Caco-2 (cell line): Measurements from ENCODE around the gene UXS1. TPM values are rescaled to one million over a fixed set of nuclear protein-coding genes. Genes with fewer than 3 reads are reported as not detected.

Experiments
- BruUV-seq: library from RNA; stranded (reverse); fragments of 400-500 nt; replicated peaks from 2 replicates; lab custom pipeline; 2021; lab: Mats Ljungman, UMichigan
- CTCF ChIA-PET: fragments of 300-600 bp; sonication (Branson Sonifier 250); formaldehyde crosslinking; loops from one replicate; lab custom pipeline; 2022; ENCODE audit warnings: antibody characterized with exemption; lab: Charles Lee
- POLR2A ChIA-PET: fragments of 300-600 bp; sonication (Branson Sonifier 250); formaldehyde crosslinking; loops from one replicate; lab custom pipeline; 2022; ENCODE audit warnings: antibody characterized with exemption; lab: Charles Lee
- DNase-seq, 2 experiments: peaks; one replicate each; pipeline versions ENCODE4 v3.0.0 to v3.0.0-alpha.2; 2020 to 2022
- H3K27me3 ChIP-seq: replicated peaks from 2 replicates; pipeline ENCODE4 v1.6.0; 2011; ENCODE audit warnings: low read length; ENCODE audit not compliant: control insufficient read depth, insufficient read depth
- H3K36me3 ChIP-seq: 2 replicates; pipeline ENCODE4 v1.5.1; 2011; ENCODE audit warnings: low read length; ENCODE audit not compliant: control insufficient read depth, insufficient read depth
- H3K4me1 ChIP-seq: fragments of 250-450 bp; sonication (Bioruptor Pico); 2 replicates; pipeline ENCODE4 v1.5.1; 2020; ENCODE audit warnings: mild to moderate bottlenecking
- H3K4me3 ChIP-seq: 2 replicates; pipeline ENCODE4 v1.5.1; 2011; ENCODE audit warnings: low read depth, mild to moderate bottlenecking, control low read depth, low read length
- H3K9me3 ChIP-seq: fragments of 250-450 bp; sonication (Bioruptor Pico); 2 replicates; pipeline ENCODE4 v1.5.1; 2020; ENCODE audit warnings: mild to moderate bottlenecking, moderate library complexity
- H3K27ac Mint-ChIP-seq: one replicate; pipeline ENCODE4 v1.8.0; 2022; ENCODE audit warnings: mixed read lengths; ENCODE audit not compliant: unreplicated experiment
- H3K27me3 Mint-ChIP-seq: one replicate; pipeline ENCODE4 v1.8.0; 2022; ENCODE audit warnings: mixed read lengths; ENCODE audit not compliant: insufficient read depth, unreplicated experiment
- H3K36me3 Mint-ChIP-seq: one replicate; pipeline ENCODE4 v1.8.0; 2022; ENCODE audit warnings: mild to moderate bottlenecking, mixed read lengths; ENCODE audit not compliant: insufficient read depth, unreplicated experiment
- H3K4me1 Mint-ChIP-seq: one replicate; pipeline ENCODE4 v1.8.0; 2022; ENCODE audit warnings: low read depth, mixed read lengths; ENCODE audit not compliant: unreplicated experiment
- H3K4me3 Mint-ChIP-seq: one replicate; pipeline ENCODE4 v1.8.0; 2022; ENCODE audit warnings: mild to moderate bottlenecking, moderate library complexity, mixed read lengths; ENCODE audit not compliant: unreplicated experiment
- H3K9me3 Mint-ChIP-seq: one replicate; pipeline ENCODE4 v1.8.0; 2022; ENCODE audit warnings: mixed read lengths; ENCODE audit not compliant: unreplicated experiment
- CTCF ChIP-seq, 2 experiments: fragments of 200-600 bp in 1 of 2; IDR thresholded peaks; 1 replicate in 1 of 2; 2 replicates in 1 of 2; pipeline versions ENCODE4 v1.5.1 to v1.8.0; 2011 to 2022; ENCODE audit warnings: antibody characterized with exemption in 1 of 2, control low read depth in 1 of 2, inconsistent platforms in 1 of 2, low read depth in 1 of 2, low read length in 1 of 2, mild to moderate bottlenecking in 1 of 2, moderate library complexity in 1 of 2; ENCODE audit not compliant: insufficient read depth in 1 of 2, severe bottlenecking in 1 of 2, unreplicated experiment in 1 of 2
- intact Hi-C: fragments of 100-400 bp; cut with micrococcal nuclease; formaldehyde crosslinking; loops from one replicate; pipeline ENCODE4 v1.10.0; 2022; ENCODE audit not compliant: unreplicated experiment
- total RNA-seq: library from RNA; stranded (reverse); gene quantifications from 2 replicates; pipeline ENCODE4 v1.2.3, GENCODE V29; 2022

The UXS1 gene
- total RNA-seq, 1 experiment from 2014 or later: 72.7 TPM

GRCh38 chr2:106183101-106183696, 10.9 kb downstream of the UXS1 start:
- POLR2A ChIA-PET: interaction anchor here (0.7 kb wide), 1 partner anchor 31 kb away, joined by 7 read pairs; no protein-coding TSS in a partner anchor
- BruUV-seq: no TSS peak
- H3K4me3 Mint-ChIP-seq: no peak overlapping the region
- no peak overlapping the region for H3K4me3 ChIP-seq
- no peaks in the 10 kb centered on the region for H3K9me3 Mint-ChIP-seq
- H3K9me3 ChIP-seq: no peaks in the 10 kb centered on the region
- no peaks in the 10 kb centered on the region for H3K27me3 ChIP-seq
- TF ChIP-seq CTCF (IDR thresholded peaks at IDR 0.05; ENCODE audit: insufficient read depth in 1 of 2, low read depth in 1 of 2, low read length in 1 of 2, severe bottlenecking in 1 of 2, unreplicated experiment in 1 of 2): no peak
- H3K36me3 ChIP-seq: no peaks in the 10 kb centered on the region; the same call in 1 of the 2 replicates
- peaks cover 12% of the 10 kb centered on the region for H3K4me1 Mint-ChIP-seq
- H3K4me1 ChIP-seq: peaks cover 20% of the 10 kb centered on the region
- no peak for DNase-seq
- H3K27ac Mint-ChIP-seq: no peak overlapping the region
- intact Hi-C loops: no loop called here
- CTCF ChIA-PET: no interaction called here
- H3K27me3 Mint-ChIP-seq: no peaks in the 10 kb centered on the region
- peaks cover 7% of the 10 kb centered on the region for H3K36me3 Mint-ChIP-seq

DNA sequence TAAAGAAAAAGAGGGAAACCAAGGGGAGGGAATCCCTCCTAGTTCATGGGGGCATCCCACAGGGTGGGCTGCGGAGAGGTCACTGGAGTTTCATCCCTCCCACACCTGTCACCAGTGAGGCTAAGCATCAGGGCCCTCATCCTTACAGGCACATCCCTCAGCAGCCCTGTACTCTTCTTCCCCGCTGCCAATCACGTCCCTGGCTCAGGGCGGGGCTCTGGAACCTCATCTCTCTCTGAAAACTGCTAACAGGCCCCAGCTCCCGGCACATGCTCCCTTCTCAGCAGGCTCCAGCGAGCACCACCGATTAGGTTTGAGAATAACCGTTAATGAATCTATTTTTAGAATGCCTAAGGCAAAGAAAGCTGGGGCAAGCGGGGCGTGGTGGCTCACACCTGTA, 13.0 kb downstream of the UXS1 start:
- H3K27me3 Mint-ChIP-seq: no peaks in the 10 kb centered on the region
- Histone ChIP-seq H3K36me3 (peaks cover 2% of the 10 kb centered on the region), H3K4me3 (no peak overlapping the region), H3K27me3 (no peaks in the 10 kb centered on the region), H3K9me3 (no peaks in the 10 kb centered on the region), H3K4me1 (peaks cover 27% of the 10 kb centered on the region)
- H3K9me3 Mint-ChIP-seq: no peaks in the 10 kb centered on the region
- H3K4me1 Mint-ChIP-seq: peaks cover 18% of the 10 kb centered on the region
- no TSS peak for BruUV-seq
- H3K27ac Mint-ChIP-seq: no peak overlapping the region
- TF ChIP-seq CTCF (IDR thresholded peaks at IDR 0.05; ENCODE audit: insufficient read depth in 1 of 2, low read depth in 1 of 2, low read length in 1 of 2, severe bottlenecking in 1 of 2, unreplicated experiment in 1 of 2): no peak
- POLR2A ChIA-PET: no interaction called here
- intact Hi-C loops: no loop called here
- H3K4me3 Mint-ChIP-seq: no peak overlapping the region
- peaks cover 12% of the 10 kb centered on the region for H3K36me3 Mint-ChIP-seq
- no peak for DNase-seq
- CTCF ChIA-PET: no interaction called here

GRCh38 chr2:106180602-106181001, 13.5 kb downstream of the UXS1 start:
- H3K36me3 ChIP-seq: peaks cover 2% of the 10 kb centered on the region
- no peak for DNase-seq
- peaks cover 27% of the 10 kb centered on the region for H3K4me1 ChIP-seq
- no peaks in the 10 kb centered on the region for H3K9me3 ChIP-seq
- CTCF ChIA-PET: no interaction called here
- no peak for TF ChIP-seq CTCF (IDR thresholded peaks at IDR 0.05; ENCODE audit: insufficient read depth in 1 of 2, low read depth in 1 of 2, low read length in 1 of 2, severe bottlenecking in 1 of 2, unreplicated experiment in 1 of 2)
- intact Hi-C loops: loop anchor here (1.0 kb wide), 1 partner anchor 18 kb away; no protein-coding TSS in a partner anchor
- no peaks in the 10 kb centered on the region for H3K27me3 ChIP-seq
- Mint-ChIP-seq H3K27ac (no peak overlapping the region), H3K36me3 (peaks cover 12% of the 10 kb centered on the region), H3K4me3 (no peak overlapping the region), H3K4me1 (peaks cover 18% of the 10 kb centered on the region), H3K9me3 (no peaks in the 10 kb centered on the region), H3K27me3 (no peaks in the 10 kb centered on the region)
- no TSS peak for BruUV-seq
- POLR2A ChIA-PET: no interaction called here
- H3K4me3 ChIP-seq: no peak overlapping the region
